ENCODE data around the gene CFAP221. TPM values are rescaled to one million over a fixed set of nuclear protein-coding genes. Genes with fewer than 3 reads are reported as not detected.

The CFAP221 gene
- total and polyA plus RNA-seq, 8 donors, result 10.1 to 25.3 (median 15.2) TPM

GRCh38 chr2:119523383-119523951 is 20.8 kb upstream of the CFAP221 start:
- 4 to 5% methylated on average over 21 of the region's 21 CpGs for WGBS, 2 donors
- H3K27ac ChIP-seq, result peak overlapping the region; percentile 67 to 88 (median 79)
- peak overlapping the region; percentile 31 to 57 (median 40) for H3K4me3 ChIP-seq
- H3K4me1 ChIP-seq, result no peaks in the 10 kb centered on the region
- intact Hi-C loops (cut with DNase I), result loop anchor here in 1 of 3 donors (5.0 kb wide), 1 partner anchor 134 kb away; no protein-coding TSS in a partner anchor
- FAIRE-seq, result no peak
- peak in 2 of 4 donors; percentile 21 to 30 for ATAC-seq
- no peaks in the 10 kb centered on the region for H3K9me3 ChIP-seq
- peaks cover 0 to 4% (median 0%) of the 10 kb centered on the region in 4 donors for H3K27me3 ChIP-seq
- H3K36me3 ChIP-seq, result no peaks in the 10 kb centered on the region
- no peak for DNase-seq
- no peak for TF ChIP-seq CTCF (IDR thresholded peaks at IDR 0.05)

GRCh38 chr2:119523952-119524694 is 20.1 kb upstream of the CFAP221 start, which contains the start of gene SCTR:
SCTR (minus strand) TSS chr2:119524483; CDS start chr2:119524226, 257 bp downstream.
- no peak for FAIRE-seq
- intact Hi-C loops (cut with DNase I), result loop anchor here in 1 of 3 donors (5.0 kb wide), 1 partner anchor 133 kb away; no protein-coding TSS in a partner anchor
- ATAC-seq, result peak; percentile 36 to 77 (median 76)
- Histone ChIP-seq H3K9me3 (no peaks in the 10 kb centered on the region), H3K4me1 (no peaks in the 10 kb centered on the region), H3K4me3 (peak within 1 kb of the TSS; percentile 31 to 57 (median 40)), H3K27me3 (peaks cover 0 to 4% (median 0%) of the 10 kb centered on the region in 4 donors), H3K36me3 (no peaks in the 10 kb centered on the region), H3K27ac (peak within 1 kb of the TSS; percentile 67 to 88 (median 79))
- peak in 1 of 4 donors; percentile 8 for TF ChIP-seq CTCF (IDR thresholded peaks at IDR 0.05)
- WGBS, 2 donors, result 6% methylated on average over 61 to 74 of the region's 74 CpGs
- DNase-seq, result peak; percentile 29 to 79 (median 48)

GRCh38 chr2:119525614-119526013 is 18.6 kb upstream of the CFAP221 start:
- no peak for FAIRE-seq
- Histone ChIP-seq H3K36me3 (no peaks in the 10 kb centered on the region), H3K27ac (peak overlapping the region; percentile 35 to 88 (median 79)), H3K4me3 (peak overlapping the region in 2 of 4 donors; percentile 48 to 57), H3K27me3 (peaks cover 0 to 4% (median 0%) of the 10 kb centered on the region in 4 donors), H3K4me1 (no peaks in the 10 kb centered on the region), H3K9me3 (no peaks in the 10 kb centered on the region)
- intact Hi-C loops (cut with DNase I), result no loop called here
- TF ChIP-seq CTCF (IDR thresholded peaks at IDR 0.05), result no peak
- WGBS, 2 donors, result 62 to 66% methylated on average over 4 of the region's 4 CpGs
- peak in 1 of 4 donors; percentile 11 for ATAC-seq
- DNase-seq, result no peak

- peaks cover 0 to 3% (median 0%) of the 10 kb centered on the region in 4 donors for H3K27me3 ChIP-seq
- intact Hi-C loops (cut with DNase I), result no loop called here
- H3K4me3 ChIP-seq, result no peak overlapping the region
- TF ChIP-seq CTCF (IDR thresholded peaks at IDR 0.05), result no peak
- DNase-seq, result no peak
- H3K36me3 ChIP-seq, result no peaks in the 10 kb centered on the region
- no peaks in the 10 kb centered on the region for H3K4me1 ChIP-seq
- no peak for ATAC-seq
- FAIRE-seq, result no peak
- peak overlapping the region in 1 of 4 donors; percentile 22 for H3K27ac ChIP-seq
- 80 to 82% methylated on average over 2 of the region's 2 CpGs for WGBS, 2 donors
- no peaks in the 10 kb centered on the region for H3K9me3 ChIP-seq
These were observed 16.2 kb upstream of the CFAP221 start for GRCh38 chr2:119527999-119528398.
